ENCODE data around the gene IGLL5. TPM values are rescaled to one million over a fixed set of nuclear protein-coding genes. Genes with fewer than 3 reads are reported as not detected.

The IGLL5 gene
- polyA plus RNA-seq, 1 donor (not counting 4 experiments of a cell fraction or from before 2014, with no cell fraction given) = not detected

- Histone ChIP-seq H3K27ac (ENCODE audit: control insufficient read depth, insufficient read depth, low read length) (no peak overlapping the region), H3K79me2 (ENCODE audit: control insufficient read depth, insufficient read depth, low read length) (no peaks in the 10 kb centered on the region), H3K27me3 (ENCODE audit: control insufficient read depth, extremely low read depth, insufficient read depth, low read length) (no peaks in the 10 kb centered on the region), H3K9me1 (ENCODE audit: control insufficient read depth, extremely low read depth, insufficient read depth, low read length) (no peaks in the 10 kb centered on the region), H4K20me1 (ENCODE audit: control insufficient read depth, extremely low read depth, insufficient read depth, low read length) (no peaks in the 10 kb centered on the region), H2AFZ (ENCODE audit: control insufficient read depth, low read length) (no peak overlapping the region), H3K4me3 (ENCODE audit: control insufficient read depth in 2 of 3, extremely low read depth in 1 of 3, insufficient read depth in 2 of 3, low read depth in 1 of 3, low read length in 3 of 3) (no peak overlapping the region), H3K4me2 (ENCODE audit: control insufficient read depth, extremely low read depth, insufficient read depth, low read depth, low read length) (no peak overlapping the region), H3K36me3 (ENCODE audit: control insufficient read depth in 2 of 2, extremely low read depth in 1 of 2, insufficient read depth in 2 of 2, low read length in 2 of 2) (no peaks in the 10 kb centered on the region), H3K9me3 (ENCODE audit: control insufficient read depth, low read depth, low read length) (no peaks in the 10 kb centered on the region), H3K9ac (ENCODE audit: control insufficient read depth, extremely low read depth, insufficient read depth, low read length) (no peak overlapping the region), H3K4me1 (ENCODE audit: control insufficient read depth, extremely low read depth, insufficient read depth, low read length) (no peaks in the 10 kb centered on the region)
- dilution Hi-C loops (cut with MboI; ENCODE audit: extremely low pct_ligation_motif_present, low sequenced_read_pairs) = no loop called here
- FAIRE-seq = no peak
- no peak for TF ChIP-seq CTCF (optimal IDR thresholded peaks at IDR 0.05 in 1 of 3, IDR thresholded peaks at IDR 0.05 in 1 of 3, conservative IDR thresholded peaks at IDR 0.05 in 1 of 3; ENCODE audit: extremely low read depth in 1 of 3, insufficient read depth in 2 of 3, low read length in 3 of 3)
- no peak for TF ChIP-seq EZH2 (IDR thresholded peaks at IDR 0.05; ENCODE audit: low read length)
- DNase-seq (ENCODE audit: low read depth, low spot score) = no peak
These were observed 20.2 kb downstream of the IGLL5 start for GRCh38 chr22:22907551-22908494.

- DNase-seq (ENCODE audit: low read depth, low spot score) (no peak), FAIRE-seq (no peak)
- dilution Hi-C loops (cut with MboI; ENCODE audit: extremely low pct_ligation_motif_present, low sequenced_read_pairs) = no loop called here
- H3K36me3 ChIP-seq (ENCODE audit: control insufficient read depth in 2 of 2, extremely low read depth in 1 of 2, insufficient read depth in 2 of 2, low read length in 2 of 2) = no peaks in the 10 kb centered on the region
- H3K4me1 ChIP-seq (ENCODE audit: control insufficient read depth, extremely low read depth, insufficient read depth, low read length) = no peaks in the 10 kb centered on the region
- H3K27ac ChIP-seq (ENCODE audit: control insufficient read depth, insufficient read depth, low read length) = no peak overlapping the region
- no peaks in the 10 kb centered on the region for H3K79me2 ChIP-seq (ENCODE audit: control insufficient read depth, insufficient read depth, low read length)
- H2AFZ ChIP-seq (ENCODE audit: control insufficient read depth, low read length) = no peak overlapping the region
- no peak overlapping the region for H3K9ac ChIP-seq (ENCODE audit: control insufficient read depth, extremely low read depth, insufficient read depth, low read length)
- no peaks in the 10 kb centered on the region for H3K9me3 ChIP-seq (ENCODE audit: control insufficient read depth, low read depth, low read length)
- H3K9me1 ChIP-seq (ENCODE audit: control insufficient read depth, extremely low read depth, insufficient read depth, low read length) = no peaks in the 10 kb centered on the region
- H3K4me2 ChIP-seq (ENCODE audit: control insufficient read depth, extremely low read depth, insufficient read depth, low read depth, low read length) = no peak overlapping the region
- no peak for TF ChIP-seq EZH2 (IDR thresholded peaks at IDR 0.05; ENCODE audit: low read length)
- TF ChIP-seq CTCF (optimal IDR thresholded peaks at IDR 0.05 in 1 of 3, IDR thresholded peaks at IDR 0.05 in 1 of 3, conservative IDR thresholded peaks at IDR 0.05 in 1 of 3; ENCODE audit: extremely low read depth in 1 of 3, insufficient read depth in 2 of 3, low read length in 3 of 3) = no peak
- no peaks in the 10 kb centered on the region for H4K20me1 ChIP-seq (ENCODE audit: control insufficient read depth, extremely low read depth, insufficient read depth, low read length)
- H3K4me3 ChIP-seq (ENCODE audit: control insufficient read depth in 2 of 3, extremely low read depth in 1 of 3, insufficient read depth in 2 of 3, low read depth in 1 of 3, low read length in 3 of 3) = no peak overlapping the region
- H3K27me3 ChIP-seq (ENCODE audit: control insufficient read depth, extremely low read depth, insufficient read depth, low read length) = no peaks in the 10 kb centered on the region
These were observed 20.9 kb downstream of the IGLL5 start for GRCh38 chr22:22908495-22908861.
